ENCODE measurements around the gene PKP2. TPM values are rescaled to one million over a fixed set of nuclear protein-coding genes. Genes with fewer than 3 reads are reported as not detected.

PKP2 gene
- total RNA-seq, 1 experiment from 2014 or later = 7.4 TPM

DNA sequence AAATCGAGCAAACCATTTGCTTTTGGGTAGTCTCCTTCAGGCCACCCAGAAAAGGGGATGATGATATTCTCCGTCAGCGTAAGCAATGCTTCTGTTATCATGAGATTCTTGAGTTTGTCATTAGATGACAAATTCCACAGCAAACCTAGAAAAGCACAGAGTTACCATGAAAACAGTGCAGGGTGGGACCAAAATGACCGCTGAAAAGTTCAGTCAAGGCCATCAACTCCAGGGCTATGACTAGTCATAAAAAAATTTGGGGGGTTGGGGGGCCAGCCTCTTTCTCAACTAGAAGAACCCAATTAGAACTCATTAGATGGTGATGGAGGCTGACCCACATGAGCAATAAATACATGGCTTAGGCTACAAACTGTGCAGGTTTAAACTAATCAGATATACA, 55.5 kb downstream of the PKP2 start:
- Histone ChIP-seq H3K4me3 (no peak overlapping the region), H3K9me3 (no peaks in the 10 kb centered on the region), H3K27me3 (no peaks in the 10 kb centered on the region), H3K36me3 (no peaks in the 10 kb centered on the region)
- DNase-seq = no peak

DNA sequence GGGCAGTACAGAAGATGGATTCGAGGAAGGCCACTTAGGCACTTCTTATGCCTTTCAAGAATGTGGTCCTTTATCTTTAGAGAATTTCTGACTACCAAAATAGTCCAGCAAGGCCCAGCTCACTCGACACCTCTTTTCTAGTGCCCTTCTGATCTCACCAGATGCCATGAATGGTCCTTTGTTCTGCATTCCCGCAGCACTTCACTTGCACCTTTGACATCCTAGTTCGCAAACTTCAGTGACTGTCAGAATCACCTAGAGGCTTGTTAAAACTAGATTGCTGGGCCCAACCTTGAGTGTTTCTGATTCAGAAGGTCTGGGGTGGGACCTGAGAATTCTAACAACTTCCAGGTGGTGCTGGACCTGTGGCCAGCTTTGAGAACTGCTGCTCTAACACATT, 56.7 kb downstream of the PKP2 start:
- DNase-seq = no peak
- Histone ChIP-seq H3K36me3 (no peaks in the 10 kb centered on the region), H3K9me3 (no peaks in the 10 kb centered on the region), H3K27me3 (no peaks in the 10 kb centered on the region), H3K4me3 (no peak overlapping the region)

DNA sequence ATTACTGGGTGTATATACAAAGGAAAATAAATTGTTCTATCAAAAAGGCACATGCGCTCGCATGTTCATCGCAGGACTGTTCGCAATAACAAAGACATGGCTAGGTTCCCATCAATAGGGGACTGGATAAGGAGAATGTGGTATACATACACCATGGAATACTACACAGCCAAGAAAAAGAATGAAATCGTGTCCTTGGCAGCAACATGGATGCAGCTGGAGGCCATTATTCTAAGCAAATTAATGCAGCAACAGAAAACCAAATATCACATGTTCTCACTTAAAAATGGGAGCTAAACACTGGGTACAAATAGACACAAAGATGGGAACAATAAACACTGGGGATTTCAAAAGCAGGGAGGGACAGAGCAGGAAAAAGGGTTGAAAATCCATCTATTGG, 58.6 kb downstream of the PKP2 start:
- H3K36me3 ChIP-seq = no peaks in the 10 kb centered on the region
- no peaks in the 10 kb centered on the region for H3K9me3 ChIP-seq
- no peaks in the 10 kb centered on the region for H3K27me3 ChIP-seq
- no peak for DNase-seq
- H3K4me3 ChIP-seq = no peak overlapping the region

DNA sequence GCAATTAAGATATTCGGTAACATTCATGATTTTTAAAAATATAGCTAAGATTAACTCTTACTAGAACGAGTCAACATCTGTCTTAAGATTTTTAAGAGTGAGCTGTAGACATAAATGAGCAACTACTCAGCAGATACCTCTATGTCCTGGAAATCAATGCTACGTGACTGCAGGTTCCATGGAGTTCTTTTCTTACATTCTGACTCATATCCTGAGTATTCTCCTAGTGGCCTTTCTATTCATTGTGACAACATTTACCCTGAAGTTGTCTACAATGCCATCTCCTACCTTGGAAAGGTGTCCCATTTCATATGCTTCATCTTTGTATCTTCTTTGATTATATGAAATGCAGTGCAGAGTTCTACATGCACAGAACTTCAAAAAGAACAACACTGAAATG, 59.9 kb downstream of the PKP2 start:
- H3K4me3 ChIP-seq = no peak overlapping the region
- DNase-seq = no peak
- H3K9me3 ChIP-seq = no peaks in the 10 kb centered on the region
- H3K27me3 ChIP-seq = no peaks in the 10 kb centered on the region
- H3K36me3 ChIP-seq = no peaks in the 10 kb centered on the region

DNA sequence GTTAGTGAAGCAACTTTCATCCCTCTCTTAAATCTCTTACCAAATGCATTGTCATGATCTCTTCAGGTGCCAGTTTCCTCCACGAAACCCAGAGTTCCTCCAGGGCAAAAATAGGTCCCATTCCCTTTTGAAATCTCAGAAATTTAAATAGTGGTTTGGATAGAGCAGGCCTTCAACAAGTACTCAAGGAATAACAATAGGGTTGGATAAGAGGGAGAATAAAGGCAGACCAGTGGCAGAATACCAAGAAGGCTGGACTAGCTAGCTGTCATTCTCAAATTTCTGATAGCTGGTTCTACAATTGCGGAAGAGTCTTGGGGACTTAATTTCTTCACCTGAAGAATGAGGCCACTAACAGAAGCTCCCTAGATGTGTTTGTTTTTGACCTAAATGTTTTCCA, 62.5 kb downstream of the PKP2 start:
- H3K27me3 ChIP-seq = no peaks in the 10 kb centered on the region

DNA sequence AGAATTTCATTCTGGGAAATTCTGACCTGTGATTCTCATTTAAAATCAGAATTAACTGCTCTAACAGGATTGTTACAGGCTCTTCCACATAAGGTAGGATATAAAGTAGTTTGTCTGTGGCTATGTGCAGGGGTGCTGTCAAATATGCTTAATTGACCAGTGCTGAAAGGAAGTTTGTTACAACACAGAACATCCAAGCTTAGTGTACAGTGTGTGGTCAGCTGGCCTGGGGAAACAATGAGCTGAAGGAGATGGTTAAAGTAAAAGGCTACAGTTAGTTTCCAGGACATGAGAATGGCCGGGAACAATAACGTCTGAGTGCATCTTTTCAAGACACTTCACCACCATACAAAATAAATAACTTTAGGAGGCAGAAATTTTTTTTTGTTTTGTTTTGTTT, 68.0 kb downstream of the PKP2 start:
- Histone ChIP-seq H3K36me3 (no peaks in the 10 kb centered on the region), H3K4me3 (no peak overlapping the region), H3K27me3 (no peaks in the 10 kb centered on the region), H3K9me3 (no peaks in the 10 kb centered on the region)
- DNase-seq = no peak

More for the DNA sequence above, 62.5 kb downstream of the PKP2 start:
- DNase-seq = no peak
- H3K4me3 ChIP-seq = no peak overlapping the region
- no peaks in the 10 kb centered on the region for H3K9me3 ChIP-seq
- no peaks in the 10 kb centered on the region for H3K36me3 ChIP-seq

DNA sequence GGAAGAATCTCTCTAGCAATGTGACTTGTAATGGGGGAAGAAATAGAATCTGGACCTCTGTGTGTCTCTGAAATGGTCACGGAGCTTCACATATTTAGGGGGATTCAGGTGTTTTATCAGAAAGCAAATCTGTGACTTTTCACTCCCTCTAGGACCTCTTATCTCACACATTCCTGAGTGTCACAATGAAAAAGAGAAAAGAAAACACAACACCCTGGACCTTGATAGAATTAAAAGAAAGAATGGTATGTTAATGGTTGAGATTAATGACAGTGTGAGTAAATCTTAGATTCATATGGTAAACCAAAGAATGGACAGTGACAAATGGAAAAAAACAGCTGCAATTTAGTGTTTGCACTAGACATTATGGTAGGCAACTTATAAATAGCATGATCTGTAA, 68.5 kb downstream of the PKP2 start:
- H3K36me3 ChIP-seq = no peaks in the 10 kb centered on the region
- H3K27me3 ChIP-seq = no peaks in the 10 kb centered on the region
- DNase-seq = no peak
- no peak overlapping the region for H3K4me3 ChIP-seq
- H3K9me3 ChIP-seq = no peaks in the 10 kb centered on the region

DNA sequence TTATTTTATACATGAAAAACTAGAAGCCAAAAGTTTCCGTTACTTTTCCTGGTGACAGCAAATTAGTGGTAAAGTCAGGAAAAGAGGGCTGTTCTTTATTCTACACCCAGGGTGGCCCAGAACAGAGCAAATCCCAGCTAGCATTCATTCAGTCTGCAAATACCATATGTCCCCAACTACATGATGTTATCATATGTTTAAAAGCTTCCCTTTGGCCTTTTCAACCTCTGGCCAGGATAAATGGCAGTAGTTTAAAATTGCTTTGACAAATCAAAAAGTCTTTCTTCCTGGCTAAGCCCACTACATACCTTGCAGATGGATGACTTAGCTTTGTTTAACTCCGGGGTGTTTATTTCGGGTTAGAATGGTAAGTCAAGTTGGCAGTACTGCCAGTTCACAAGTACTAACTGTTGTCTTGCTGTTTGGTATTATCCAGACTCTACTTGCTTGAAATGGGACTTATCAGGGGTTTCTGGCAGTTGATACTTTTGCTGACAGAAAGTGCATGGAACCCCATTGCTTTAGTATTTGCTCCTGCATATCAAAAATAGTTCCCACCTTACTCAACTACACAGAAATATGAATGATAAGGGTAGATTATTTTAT, 69.7 kb downstream of the PKP2 start:
- no peak for DNase-seq
- H3K4me3 ChIP-seq = no peak overlapping the region

DNA sequence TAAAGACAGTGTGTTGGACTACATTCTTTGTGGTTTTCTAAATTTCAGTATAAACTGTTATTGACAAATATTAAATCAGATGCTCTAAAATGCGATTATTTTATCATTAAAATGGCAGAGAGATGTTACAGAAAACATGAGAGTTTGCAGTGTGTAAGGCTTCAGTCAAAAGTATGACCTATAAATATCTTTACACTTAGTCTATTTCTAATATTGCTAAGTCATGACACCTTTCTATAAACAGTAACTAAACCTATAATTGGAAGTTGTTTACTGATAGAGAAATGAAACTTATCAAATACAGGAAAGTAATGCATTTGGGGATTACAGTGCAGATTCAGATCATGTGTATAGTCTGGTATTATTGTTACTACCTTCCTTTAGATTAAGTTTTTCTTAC, 72.0 kb downstream of the PKP2 start:
- no peaks in the 10 kb centered on the region for H3K9me3 ChIP-seq
- no peaks in the 10 kb centered on the region for H3K36me3 ChIP-seq
- H3K27me3 ChIP-seq = no peaks in the 10 kb centered on the region
- no peak overlapping the region for H3K4me3 ChIP-seq
- no peak for DNase-seq

More for the DNA sequence above, 69.7 kb downstream of the PKP2 start:
- H3K27me3 ChIP-seq = no peaks in the 10 kb centered on the region
- no peaks in the 10 kb centered on the region for H3K9me3 ChIP-seq
- no peaks in the 10 kb centered on the region for H3K36me3 ChIP-seq

DNA sequence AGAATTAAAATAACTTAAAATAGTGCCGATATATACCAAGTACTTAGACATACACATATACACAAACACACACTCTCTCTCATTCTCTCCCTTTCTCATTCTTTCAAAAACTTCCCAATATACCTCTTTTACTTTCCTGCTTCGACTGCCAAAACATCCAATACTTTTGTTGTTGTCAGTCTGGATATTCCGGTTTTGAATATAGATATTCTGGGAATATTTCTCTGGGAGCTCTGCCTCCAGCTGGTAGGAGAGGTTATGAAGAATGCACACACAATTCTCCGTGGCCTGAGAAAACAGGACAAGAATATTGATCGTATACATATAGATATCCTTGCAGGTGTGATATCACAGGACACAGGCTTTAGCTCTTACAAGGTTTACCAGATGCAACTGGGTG, 74.2 kb downstream of the PKP2 start:
- no peaks in the 10 kb centered on the region for H3K27me3 ChIP-seq
- DNase-seq = no peak
- no peak overlapping the region for H3K4me3 ChIP-seq
- H3K36me3 ChIP-seq = no peaks in the 10 kb centered on the region
- H3K9me3 ChIP-seq = no peaks in the 10 kb centered on the region

DNA sequence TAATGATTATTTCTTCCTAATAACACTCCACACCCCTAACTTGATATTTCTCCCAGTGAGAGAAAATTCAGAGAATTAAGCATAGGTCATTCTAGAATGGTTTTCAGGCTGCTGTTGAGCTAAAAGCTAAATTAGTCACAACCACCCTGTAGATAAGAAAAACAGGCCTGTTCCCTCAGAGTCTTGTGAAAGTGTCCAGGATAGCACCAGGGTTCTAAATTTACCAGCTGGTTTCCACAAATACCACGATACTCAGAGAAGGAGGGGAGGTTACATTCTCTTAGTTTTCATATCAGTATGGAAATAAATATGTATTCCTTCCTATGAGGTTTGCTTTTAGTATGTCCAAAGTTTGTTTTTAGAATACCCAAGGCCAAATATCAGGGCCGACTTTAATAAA, 74.9 kb downstream of the PKP2 start:
- H3K27me3 ChIP-seq = no peaks in the 10 kb centered on the region
- no peaks in the 10 kb centered on the region for H3K36me3 ChIP-seq
- H3K4me3 ChIP-seq = no peak overlapping the region
- no peaks in the 10 kb centered on the region for H3K9me3 ChIP-seq
- DNase-seq = no peak

DNA sequence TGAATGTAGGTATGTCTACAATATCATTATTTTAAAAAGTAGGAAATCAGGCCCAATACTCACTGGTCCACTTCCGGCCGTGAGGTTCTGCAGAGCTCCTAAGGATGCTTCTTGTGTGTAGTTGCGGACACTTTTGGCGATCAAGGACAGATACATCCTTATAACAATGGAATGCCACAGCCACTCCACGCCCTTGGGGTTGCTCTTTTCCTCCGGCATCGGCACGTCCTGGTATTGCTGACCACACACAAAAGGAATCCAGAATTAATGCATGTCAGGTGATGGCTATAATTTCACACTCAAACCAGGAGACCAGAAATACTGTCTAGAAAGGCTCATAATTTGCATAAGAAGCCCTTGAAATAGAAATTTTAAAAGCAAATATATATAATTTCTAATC, 75.3 kb downstream of the PKP2 start:
- Histone ChIP-seq H3K36me3 (no peaks in the 10 kb centered on the region), H3K27me3 (no peaks in the 10 kb centered on the region), H3K4me3 (no peak overlapping the region), H3K9me3 (no peaks in the 10 kb centered on the region)
- peak; percentile 16 for DNase-seq

DNA sequence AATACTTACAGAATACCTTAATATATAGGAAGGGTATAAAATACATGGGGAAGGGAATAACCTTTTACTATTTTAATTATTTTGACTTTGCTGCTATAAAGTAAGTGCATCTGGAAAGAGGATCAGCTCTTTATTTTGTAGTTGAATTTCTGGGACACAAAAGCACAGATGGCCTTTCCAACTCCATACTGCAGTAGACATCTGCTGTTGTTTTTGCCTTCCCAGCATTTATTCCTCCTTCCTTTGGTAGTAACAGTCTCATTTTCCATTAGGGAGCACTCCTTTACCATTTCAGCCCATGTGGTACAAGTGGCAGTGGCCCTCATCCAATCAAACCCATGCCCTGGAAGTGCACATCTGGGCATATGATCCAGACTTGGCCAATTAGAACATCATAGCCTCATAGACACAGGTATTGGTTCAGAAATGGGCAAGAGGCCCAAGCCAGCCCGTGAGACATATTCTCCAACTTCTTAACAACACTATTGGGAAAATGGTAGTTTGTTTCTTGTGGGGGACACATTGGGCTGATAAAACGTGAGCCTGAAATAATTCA, 76.1 kb downstream of the PKP2 start:
- no peaks in the 10 kb centered on the region for H3K27me3 ChIP-seq
- no peak overlapping the region for H3K4me3 ChIP-seq

DNA sequence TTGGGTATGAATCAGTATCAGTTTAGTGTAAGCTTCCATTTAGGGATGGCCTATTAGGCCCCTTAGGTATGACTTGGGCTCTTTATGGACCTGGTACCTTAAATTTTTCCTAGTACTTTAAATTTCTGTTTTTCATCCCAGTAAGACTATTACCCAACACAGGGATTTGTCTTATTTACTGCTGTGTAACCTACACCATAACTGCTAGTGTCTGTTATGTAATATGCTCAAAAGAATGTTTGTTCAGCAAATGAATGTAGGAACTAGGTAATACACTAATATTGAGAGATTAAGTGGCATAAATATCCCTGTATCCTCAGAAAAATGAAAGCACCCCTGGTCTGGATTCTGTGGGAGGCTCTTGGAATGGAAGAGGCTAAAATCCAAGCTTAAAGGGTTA, 77.2 kb downstream of the PKP2 start:
- Histone ChIP-seq H3K4me3 (no peak overlapping the region), H3K27me3 (no peaks in the 10 kb centered on the region), H3K36me3 (no peaks in the 10 kb centered on the region), H3K9me3 (no peaks in the 10 kb centered on the region)
- no peak for DNase-seq

More for the DNA sequence above, 76.1 kb downstream of the PKP2 start:
- Histone ChIP-seq H3K36me3 (no peaks in the 10 kb centered on the region), H3K9me3 (no peaks in the 10 kb centered on the region)
- no peak for DNase-seq

DNA sequence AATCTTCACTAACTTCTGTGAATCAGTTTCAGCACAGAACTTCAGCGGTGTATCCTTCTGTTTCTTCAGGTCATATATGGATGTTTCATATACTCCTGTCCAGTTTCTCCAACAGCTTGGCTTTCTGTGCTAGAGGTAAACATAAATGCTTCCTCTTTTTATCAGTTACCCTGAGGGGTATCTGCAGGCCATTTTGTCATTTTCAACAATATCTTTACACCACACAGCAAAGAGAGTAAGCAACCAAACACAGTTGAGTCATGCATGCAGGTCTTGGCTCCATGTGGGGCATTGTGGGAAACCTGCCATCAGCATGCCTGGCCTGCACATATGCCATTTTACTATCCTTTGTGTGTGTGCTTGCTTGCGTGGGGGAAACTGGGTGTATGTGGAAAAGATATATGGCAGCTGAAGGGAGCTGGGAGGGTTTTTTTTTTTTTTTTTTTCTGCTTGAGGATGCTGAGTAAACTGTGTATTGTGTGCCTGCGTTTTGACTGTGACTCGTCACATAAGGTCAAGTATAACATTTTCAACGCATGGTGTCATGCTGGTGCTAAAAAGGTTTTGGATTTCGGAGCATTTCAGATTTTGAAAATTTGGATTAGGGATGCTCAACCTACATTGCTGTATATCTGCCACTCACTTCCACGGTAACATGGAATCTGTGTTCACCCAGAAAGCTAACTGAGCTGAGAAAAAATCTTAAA, 84.7 kb downstream of the PKP2 start:
- Histone ChIP-seq H3K4me3 (no peak overlapping the region), H3K27me3 (no peaks in the 10 kb centered on the region), H3K9me3 (peaks cover 9% of the 10 kb centered on the region), H3K36me3 (no peaks in the 10 kb centered on the region)
- DNase-seq = peak; percentile 42

DNA sequence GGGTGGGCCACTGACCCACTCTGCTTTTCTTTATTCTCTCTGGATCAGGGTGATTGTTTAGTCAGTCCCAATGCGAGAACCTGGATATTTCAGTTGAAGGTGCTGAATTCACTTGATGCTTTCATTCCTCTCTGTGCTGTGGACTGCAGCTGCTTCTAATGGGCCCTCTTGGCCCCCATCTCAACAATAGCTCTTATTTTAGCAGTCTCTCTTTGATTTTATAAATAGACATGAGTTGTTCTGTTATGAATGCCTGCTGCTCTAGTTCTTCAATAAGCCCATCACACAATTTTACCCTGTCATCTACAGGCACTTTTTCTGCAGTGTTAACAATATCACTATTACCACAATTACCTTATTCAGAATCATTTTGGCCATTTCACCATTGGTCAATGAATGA, 86.7 kb downstream of the PKP2 start:
- DNase-seq = no peak
- Histone ChIP-seq H3K4me3 (no peak overlapping the region), H3K36me3 (no peaks in the 10 kb centered on the region), H3K9me3 (peaks cover 18% of the 10 kb centered on the region), H3K27me3 (no peaks in the 10 kb centered on the region)

DNA sequence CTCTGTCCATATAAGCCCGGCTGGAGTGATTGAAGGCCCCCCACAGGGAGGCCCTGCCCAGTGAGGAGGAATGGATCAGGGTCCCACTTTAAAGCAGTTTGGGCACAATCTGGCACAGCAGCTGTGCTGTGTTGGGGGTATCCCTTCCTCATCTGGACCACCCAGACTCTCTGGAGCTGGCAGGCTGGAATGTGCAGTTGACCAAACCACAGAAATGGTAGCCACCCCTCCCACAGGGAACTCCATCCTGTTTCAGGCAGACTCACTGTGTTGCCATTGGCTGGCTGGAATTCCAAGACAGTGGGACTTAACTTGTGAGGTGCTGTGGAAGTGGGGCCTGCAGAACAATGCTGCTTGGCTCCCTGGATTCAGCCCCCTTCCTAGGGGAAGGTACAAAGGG, 87.4 kb downstream of the PKP2 start:
- Histone ChIP-seq H3K27me3 (no peaks in the 10 kb centered on the region), H3K36me3 (no peaks in the 10 kb centered on the region), H3K9me3 (peaks cover 18% of the 10 kb centered on the region), H3K4me3 (no peak overlapping the region)
- DNase-seq = no peak

DNA sequence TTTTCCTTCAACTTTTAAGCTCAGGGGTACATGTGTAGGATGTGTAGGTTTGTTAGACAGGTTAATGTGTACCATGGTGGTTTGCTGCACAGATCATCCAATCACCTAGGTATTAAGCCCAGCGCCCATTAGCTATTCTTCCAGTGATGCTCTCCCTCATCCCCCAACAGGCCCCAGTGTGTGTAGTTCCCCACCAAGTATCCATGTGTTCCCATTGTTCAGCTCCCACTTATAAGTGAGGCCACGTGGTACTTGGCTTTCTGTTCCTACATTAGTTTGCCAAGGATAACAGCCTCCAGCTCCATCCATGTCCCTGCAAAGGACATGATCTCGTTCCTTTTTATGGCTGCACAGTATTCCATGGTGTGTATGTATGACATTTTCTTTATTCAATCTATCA, 92.3 kb downstream of the PKP2 start:
- Histone ChIP-seq H3K27me3 (no peaks in the 10 kb centered on the region), H3K9me3 (peaks cover 20% of the 10 kb centered on the region), H3K36me3 (no peaks in the 10 kb centered on the region), H3K4me3 (no peak overlapping the region)
- no peak for DNase-seq

Measured in MG63 (cell line).